Esophagus squamous epithelium (tissue), 5 donors: ENCODE data around the gene MT1X. TPM values are rescaled to one million over a fixed set of nuclear protein-coding genes. Genes with fewer than 3 reads are reported as not detected.

Experiments used
- DNase-seq: peaks from one replicate; lab custom pipeline; 2025; lab: John Stamatoyannopoulos, UW
- H3K27ac ChIP-seq, 4 donors: fragments of 200-600 bp; sonication (generic); one replicate each; pipeline ENCODE4 v1.5.1; 2016 to 2019; ENCODE audit warnings: mild to moderate bottlenecking in 1 of 4
- H3K27me3 ChIP-seq, 4 donors: fragments of 200-600 bp; sonication (generic); 1 replicate in 3 of 4; 2 replicates in 1 of 4; pipeline versions ENCODE4 v1.5.1 to v1.6.0; 2017 to 2021; ENCODE audit warnings: antibody characterized with exemption in 1 of 4
- H3K36me3 ChIP-seq, 3 donors: fragments of 200-600 bp; sonication (generic); one replicate each; pipeline ENCODE4 v1.5.1; 2016 to 2019
- H3K4me1 ChIP-seq, 3 donors: fragments of 200-600 bp; sonication (generic); one replicate each; pipeline ENCODE4 v1.5.1; 2017 to 2019
- H3K4me3 ChIP-seq, 4 donors: fragments of 200-600 bp; sonication (generic); 1 replicate in 3 of 4; 2 replicates in 1 of 4; pipeline ENCODE4 v1.5.1; 2016 to 2019; ENCODE audit warnings: mild to moderate bottlenecking in 2 of 4, moderate library complexity in 1 of 4
- H3K9me3 ChIP-seq, 3 donors: fragments of 200-600 bp; sonication (generic); one replicate each; pipeline ENCODE4 v1.5.1; 2016 to 2019
- POLR2A ChIP-seq, 4 donors: fragments of 450-650 bp; IDR thresholded peaks; one replicate each; pipeline ENCODE4 v1.6.1; 2017; ENCODE audit warnings: antibody characterized with exemption in 4 of 4, mild to moderate bottlenecking in 4 of 4, moderate library complexity in 3 of 4
- WGBS, 2 donors: methylation state at CpG; one replicate each; pipeline ENCODE4 v1.1.5; 2018; 5-methylcytosine and 5-hydroxymethylcytosine counted together
- intact Hi-C: fragments of 100-400 bp; cut with DNase I; formaldehyde crosslinking; loops from one replicate; pipeline ENCODE4 v1.15.0; 2022
- total RNA-seq, 4 donors: library from RNA; depleted of rRNA; stranded (reverse); fragments of >200 nt; gene quantifications; one replicate each; pipeline ENCODE4 v1.1.0, GENCODE V29; 2016
- TF ChIP-seq, protein P1 (sequence below), 6 experiments: fragments of 450-650 bp in 4 of 6; fragments of 200-600 bp in 2 of 6; sonication (generic) in 2 of 6; IDR thresholded peaks; one replicate each; pipeline ENCODE4 v1.5.1; 2016 to 2019; ENCODE audit warnings: antibody characterized with exemption in 6 of 6, mild to moderate bottlenecking in 4 of 6, moderate library complexity in 4 of 6
- donor health status: DM: yes; HTN: yes; CAD: no.

The MT1X gene
- total RNA-seq, 4 donors from 2014 or later: 343 to 1,688 (median 688) TPM

GRCh38 chr16:56700195-56700594, 17.9 kb downstream of the MT1X start:
- 40 to 47% methylated on average over 1 of the region's 1 CpG for WGBS, 2 donors
- Histone ChIP-seq H3K9me3 (peaks cover 0 to 5% (median 0%) of the 10 kb centered on the region in 3 donors), H3K27me3 (no peaks in the 10 kb centered on the region), H3K27ac (no peak overlapping the region), H3K4me1 (peaks cover 0 to 10% (median 6%) of the 10 kb centered on the region in 3 donors), H3K4me3 (no peak overlapping the region), H3K36me3 (no peaks in the 10 kb centered on the region)
- no peak for TF ChIP-seq POLR2A (IDR thresholded peaks at IDR 0.05)
- TF ChIP-seq, protein P1, sequence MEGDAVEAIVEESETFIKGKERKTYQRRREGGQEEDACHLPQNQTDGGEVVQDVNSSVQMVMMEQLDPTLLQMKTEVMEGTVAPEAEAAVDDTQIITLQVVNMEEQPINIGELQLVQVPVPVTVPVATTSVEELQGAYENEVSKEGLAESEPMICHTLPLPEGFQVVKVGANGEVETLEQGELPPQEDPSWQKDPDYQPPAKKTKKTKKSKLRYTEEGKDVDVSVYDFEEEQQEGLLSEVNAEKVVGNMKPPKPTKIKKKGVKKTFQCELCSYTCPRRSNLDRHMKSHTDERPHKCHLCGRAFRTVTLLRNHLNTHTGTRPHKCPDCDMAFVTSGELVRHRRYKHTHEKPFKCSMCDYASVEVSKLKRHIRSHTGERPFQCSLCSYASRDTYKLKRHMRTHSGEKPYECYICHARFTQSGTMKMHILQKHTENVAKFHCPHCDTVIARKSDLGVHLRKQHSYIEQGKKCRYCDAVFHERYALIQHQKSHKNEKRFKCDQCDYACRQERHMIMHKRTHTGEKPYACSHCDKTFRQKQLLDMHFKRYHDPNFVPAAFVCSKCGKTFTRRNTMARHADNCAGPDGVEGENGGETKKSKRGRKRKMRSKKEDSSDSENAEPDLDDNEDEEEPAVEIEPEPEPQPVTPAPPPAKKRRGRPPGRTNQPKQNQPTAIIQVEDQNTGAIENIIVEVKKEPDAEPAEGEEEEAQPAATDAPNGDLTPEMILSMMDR (IDR thresholded peaks at IDR 0.05): no peak
- no peak for DNase-seq
- intact Hi-C loops: loop anchor here (10.0 kb wide), 2 partner anchors 115 to 185 kb away; partner anchors contain the start of gene MT3

DNA sequence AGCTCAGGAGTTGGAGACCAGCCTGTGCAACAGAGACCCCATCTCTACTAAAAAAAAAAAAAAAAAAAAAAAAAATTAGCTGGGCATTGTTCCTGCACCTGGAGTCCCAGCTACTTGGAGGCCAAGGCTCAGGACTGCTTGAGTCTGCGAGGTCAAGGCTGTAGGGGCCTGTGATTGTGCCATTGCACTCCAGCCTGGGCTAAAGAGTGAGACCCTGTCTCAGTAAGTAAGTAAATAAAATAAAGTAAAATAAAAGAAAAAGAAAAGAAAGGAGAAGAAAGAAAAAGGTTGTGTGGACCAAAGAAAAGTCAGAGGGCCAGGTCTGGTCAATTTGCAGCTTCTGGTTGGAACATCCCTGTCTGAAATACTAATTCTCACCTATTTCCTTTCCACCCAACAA, 18.4 kb downstream of the MT1X start:
- peaks cover 0 to 5% (median 0%) of the 10 kb centered on the region in 3 donors for H3K9me3 ChIP-seq
- 90 to 100% methylated on average over 1 of the region's 1 CpG for WGBS, 2 donors
- H3K36me3 ChIP-seq: no peaks in the 10 kb centered on the region
- H3K4me3 ChIP-seq: no peak overlapping the region
- no peak for TF ChIP-seq POLR2A (IDR thresholded peaks at IDR 0.05)
- TF ChIP-seq, protein P1 (IDR thresholded peaks at IDR 0.05): no peak
- no peak for DNase-seq
- peaks cover 0 to 10% (median 6%) of the 10 kb centered on the region in 3 donors for H3K4me1 ChIP-seq
- no peaks in the 10 kb centered on the region for H3K27me3 ChIP-seq
- intact Hi-C loops: loop anchor here (10.0 kb wide), 2 partner anchors 116 to 186 kb away; partner anchors contain the start of gene MT3
- H3K27ac ChIP-seq: no peak overlapping the region

DNA sequence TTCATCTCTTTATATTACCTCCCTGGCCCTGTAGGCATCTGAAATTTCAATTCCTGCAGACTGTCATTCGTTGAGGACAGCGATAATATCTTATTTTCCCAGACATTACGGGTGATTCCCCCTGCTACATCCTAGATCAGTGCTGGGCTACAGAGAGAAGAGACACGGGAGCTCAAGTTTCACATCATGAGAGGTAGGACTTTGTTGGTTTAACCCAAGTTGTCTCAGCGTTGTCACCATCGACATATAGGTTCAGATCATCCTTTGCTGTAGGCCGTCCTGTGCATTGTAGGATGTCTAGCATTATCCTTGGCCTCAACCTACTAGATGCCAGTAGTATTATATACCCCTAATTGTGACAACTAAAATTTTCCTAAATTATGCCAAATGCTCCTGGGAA, 19.3 kb downstream of the MT1X start:
- H3K27ac ChIP-seq: peak overlapping the region in 1 of 4 donors; percentile 30
- 82 to 86% methylated on average over 7 of the region's 7 CpGs for WGBS, 2 donors
- intact Hi-C loops: loop anchor here (10.0 kb wide), 2 partner anchors 117 to 187 kb away; partner anchors contain the start of gene MT3
- no peak overlapping the region for H3K4me3 ChIP-seq
- TF ChIP-seq, protein P1 (IDR thresholded peaks at IDR 0.05): no peak
- no peak for TF ChIP-seq POLR2A (IDR thresholded peaks at IDR 0.05)
- no peaks in the 10 kb centered on the region for H3K27me3 ChIP-seq
- no peaks in the 10 kb centered on the region for H3K36me3 ChIP-seq
- H3K4me1 ChIP-seq: peaks cover 0 to 10% (median 6%) of the 10 kb centered on the region in 3 donors
- peaks cover 0 to 5% (median 0%) of the 10 kb centered on the region in 3 donors for H3K9me3 ChIP-seq
- no peak for DNase-seq

GRCh38 chr16:56702836-56703235, 20.6 kb downstream of the MT1X start:
- Histone ChIP-seq H3K4me3 (no peak overlapping the region), H3K9me3 (no peaks in the 10 kb centered on the region), H3K27me3 (no peaks in the 10 kb centered on the region), H3K36me3 (no peaks in the 10 kb centered on the region), H3K27ac (no peak overlapping the region), H3K4me1 (peaks cover 0 to 10% (median 6%) of the 10 kb centered on the region in 3 donors)
- intact Hi-C loops: loop anchor here (10.0 kb wide), 2 partner anchors 118 to 188 kb away; partner anchors contain the start of gene MT3
- TF ChIP-seq, protein P1 (IDR thresholded peaks at IDR 0.05): no peak
- no peak for TF ChIP-seq POLR2A (IDR thresholded peaks at IDR 0.05)
- 88 to 90% methylated on average over 5 of the region's 5 CpGs for WGBS, 2 donors
- DNase-seq: no peak

DNA sequence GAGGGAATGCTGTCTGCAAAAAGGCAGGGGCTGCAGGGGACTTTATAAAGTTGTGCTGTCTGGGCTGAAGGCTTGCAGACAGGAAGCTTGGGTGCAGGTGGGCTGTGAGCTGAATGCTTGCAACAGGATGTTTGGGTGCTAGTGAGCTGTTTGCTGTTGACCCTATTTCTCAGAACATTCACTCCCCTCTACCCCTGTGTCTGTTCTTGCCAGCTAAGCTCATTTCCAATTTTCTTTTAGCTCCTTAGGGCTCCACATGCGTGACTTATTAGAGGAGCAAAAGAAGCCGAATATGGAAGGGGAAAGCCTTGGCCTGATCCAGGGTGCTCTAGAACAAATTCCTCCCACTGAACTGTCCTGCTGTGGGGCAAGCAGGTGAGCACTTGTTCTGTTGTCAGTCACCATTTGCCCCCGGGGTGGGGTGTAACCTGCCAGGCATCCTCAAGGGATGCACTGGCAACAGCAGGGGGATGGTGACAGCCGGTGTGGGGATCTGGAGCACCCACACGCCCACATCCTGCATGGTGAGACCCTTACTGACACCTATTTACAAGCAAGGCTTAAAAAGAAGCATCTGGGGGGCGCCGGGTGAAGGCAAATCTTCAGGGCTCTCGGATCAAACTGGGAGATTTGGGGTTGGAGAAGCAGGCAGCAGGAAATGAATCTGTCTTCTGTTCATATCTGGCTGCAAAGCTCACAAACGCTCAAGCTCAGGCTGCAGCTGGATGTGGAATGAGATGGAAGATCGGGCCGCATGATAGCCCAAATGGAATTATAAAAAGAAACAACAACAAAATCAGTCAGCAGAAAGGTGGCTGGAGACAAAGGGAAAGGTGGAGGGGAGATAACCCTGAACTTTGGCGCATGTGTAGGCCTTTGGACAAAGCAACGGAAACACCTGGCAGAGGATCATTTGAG, 26.5 kb downstream of the MT1X start:
- Histone ChIP-seq H3K27ac (no peak overlapping the region), H3K9me3 (no peaks in the 10 kb centered on the region), H3K4me3 (peak overlapping the region in 1 of 4 donors; percentile 2), H3K27me3 (no peaks in the 10 kb centered on the region), H3K36me3 (no peaks in the 10 kb centered on the region), H3K4me1 (peaks cover 0 to 13% (median 0%) of the 10 kb centered on the region in 3 donors)
- WGBS, 2 donors: 48 to 61% methylated on average over 10 to 13 of the region's 13 CpGs
- no peak for TF ChIP-seq POLR2A (IDR thresholded peaks at IDR 0.05)
- TF ChIP-seq, protein P1 (IDR thresholded peaks at IDR 0.05): no peak
- intact Hi-C loops: loop anchor here (10.0 kb wide), 2 partner anchors 124 to 194 kb away; partner anchors contain the start of gene MT3
- no peak for DNase-seq
